Lower leg skin (tissue), 3 donors: ENCODE data around the gene KRT39.

Source experiments
- CTCF ChIP-seq, 3 donors: fragments of 450-650 bp; IDR thresholded peaks; one replicate each; pipeline ENCODE4 v1.5.1; 2016; ENCODE audit warnings: antibody characterized with exemption in 3 of 3, mild to moderate bottlenecking in 3 of 3, moderate library complexity in 2 of 3
- POLR2A ChIP-seq, 2 donors: fragments of 450-650 bp; IDR thresholded peaks; one replicate each; pipeline ENCODE4 v1.6.1; 2016 to 2017; ENCODE audit warnings: antibody characterized with exemption in 2 of 2, mild to moderate bottlenecking in 1 of 2, moderate library complexity in 1 of 2

- TF ChIP-seq CTCF (IDR thresholded peaks at IDR 0.05) (no peak), POLR2A (IDR thresholded peaks at IDR 0.05) (no peak)
Measured at GRCh38 chr17:41001795-41002194, 35.0 kb upstream of the KRT39 start.
